ENCODE data around the gene LGR6. TPM values are rescaled to one million over a fixed set of nuclear protein-coding genes. Genes with fewer than 3 reads are reported as not detected.
A peak's percentile ranks its signal among the peaks of the same experiment; 100 is the strongest.

Gene LGR6
- polyA plus RNA-seq, 4 donors = 0.27 to 1.0 (median 0.28) TPM; not detected in 1

DNA sequence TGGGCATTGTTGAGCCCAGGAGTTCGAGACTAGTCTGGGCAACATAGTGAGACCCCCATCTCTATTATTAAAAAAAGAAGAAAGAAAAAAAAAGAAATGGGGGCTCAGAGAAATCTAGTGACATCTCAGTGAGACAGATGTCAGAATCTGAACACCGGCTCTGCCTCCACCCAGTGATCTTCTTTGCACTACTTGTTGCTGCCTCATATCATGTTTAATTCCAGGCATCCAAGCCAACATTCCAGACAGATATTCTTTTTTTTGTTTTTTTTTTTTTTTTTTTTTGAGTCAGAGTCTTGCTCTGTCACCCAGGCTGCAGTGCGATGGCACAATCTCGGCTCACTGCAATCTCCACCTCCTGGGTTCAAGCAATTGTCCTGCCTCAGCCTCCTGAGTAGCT lies 44.0 kb upstream of the LGR6 start:
- Histone ChIP-seq H3K4me1 (ENCODE audit: control insufficient read depth in 3 of 3, insufficient read depth in 2 of 3, low read depth in 1 of 3, low read length in 2 of 3) (peaks cover 0 to 2% (median 0%) of the 10 kb centered on the region in 3 donors), H3K9me3 (ENCODE audit: control insufficient read depth in 2 of 2, insufficient read depth in 1 of 2, low read depth in 1 of 2, low read length in 1 of 2) (no peaks in the 10 kb centered on the region), H3K27ac (ENCODE audit: low read depth in 1 of 3, low read length in 2 of 3) (no peak overlapping the region), H3K36me3 (ENCODE audit: control insufficient read depth in 3 of 3, insufficient read depth in 2 of 3, low read depth in 1 of 3, low read length in 3 of 3) (peaks cover 0 to 4% (median 0%) of the 10 kb centered on the region in 3 donors), H3K4me3 (ENCODE audit: low read depth in 1 of 3, low read length in 3 of 3) (no peak overlapping the region), H3K27me3 (ENCODE audit: control insufficient read depth in 3 of 3, insufficient read depth in 3 of 3, low read length in 3 of 3) (no peaks in the 10 kb centered on the region)
- DNase-seq = no peak
- WGBS, 3 donors = 93 to 94% (median 94%) methylated on average over 4 of the region's 4 CpGs
- no peak for FAIRE-seq

DNA sequence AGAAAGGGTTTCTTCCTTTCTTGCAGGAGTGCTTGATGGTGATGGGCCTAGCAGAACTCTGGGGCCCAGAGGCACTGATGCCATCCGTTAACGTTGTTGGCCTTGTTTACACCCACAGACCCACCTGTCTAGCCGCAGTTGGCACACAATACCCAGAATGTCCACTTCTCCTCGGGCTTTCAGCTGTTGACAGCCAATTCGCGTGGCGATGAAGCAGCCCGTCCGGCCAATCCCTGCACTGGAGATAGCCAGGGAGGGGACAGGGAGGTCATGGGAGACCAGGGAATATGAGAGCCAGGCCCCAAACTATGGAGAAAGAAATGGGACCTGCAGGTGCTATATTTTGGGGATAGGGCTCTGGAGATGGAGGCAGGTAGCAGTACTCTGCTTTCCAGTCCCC lies 43.4 kb upstream of the LGR6 start:
- WGBS, 3 donors = 88 to 95% (median 89%) methylated on average over 9 of the region's 9 CpGs
- H3K27me3 ChIP-seq (ENCODE audit: control insufficient read depth in 3 of 3, insufficient read depth in 3 of 3, low read length in 3 of 3) = no peaks in the 10 kb centered on the region
- peaks cover 0 to 4% (median 0%) of the 10 kb centered on the region in 3 donors for H3K36me3 ChIP-seq (ENCODE audit: control insufficient read depth in 3 of 3, insufficient read depth in 2 of 3, low read depth in 1 of 3, low read length in 3 of 3)
- DNase-seq = no peak
- no peak overlapping the region for H3K4me3 ChIP-seq (ENCODE audit: low read depth in 1 of 3, low read length in 3 of 3)
- no peak for FAIRE-seq
- H3K4me1 ChIP-seq (ENCODE audit: control insufficient read depth in 3 of 3, insufficient read depth in 2 of 3, low read depth in 1 of 3, low read length in 2 of 3) = peaks cover 0 to 2% (median 2%) of the 10 kb centered on the region in 3 donors
- H3K9me3 ChIP-seq (ENCODE audit: control insufficient read depth in 2 of 2, insufficient read depth in 1 of 2, low read depth in 1 of 2, low read length in 1 of 2) = no peaks in the 10 kb centered on the region
- no peak overlapping the region for H3K27ac ChIP-seq (ENCODE audit: low read depth in 1 of 3, low read length in 2 of 3)

DNA sequence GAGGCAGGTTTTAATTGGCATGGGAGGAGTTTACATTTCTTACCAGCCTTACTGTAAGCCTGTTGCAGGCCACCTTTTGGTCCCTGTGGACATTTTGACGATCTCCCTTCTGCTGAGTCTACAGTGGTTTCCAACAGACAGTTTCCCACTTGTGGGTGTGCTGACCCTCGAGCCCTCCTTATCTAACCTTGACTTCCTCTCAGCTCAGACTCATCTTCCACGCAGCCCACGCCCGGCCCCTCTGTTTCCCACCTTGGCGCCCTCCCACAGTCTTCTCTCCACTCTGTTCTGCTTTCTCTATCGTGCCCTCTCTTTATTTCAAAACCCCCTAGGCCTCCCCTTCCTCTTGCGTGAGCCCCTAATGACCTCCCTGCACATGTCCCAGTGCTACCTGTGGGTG lies 43.0 kb upstream of the LGR6 start:
- FAIRE-seq (no peak), DNase-seq (no peak)
- no peak overlapping the region for H3K4me3 ChIP-seq (ENCODE audit: low read depth in 1 of 3, low read length in 3 of 3)
- H3K36me3 ChIP-seq (ENCODE audit: control insufficient read depth in 3 of 3, insufficient read depth in 2 of 3, low read depth in 1 of 3, low read length in 3 of 3) = peaks cover 0 to 4% (median 0%) of the 10 kb centered on the region in 3 donors
- no peaks in the 10 kb centered on the region for H3K9me3 ChIP-seq (ENCODE audit: control insufficient read depth in 2 of 2, insufficient read depth in 1 of 2, low read depth in 1 of 2, low read length in 1 of 2)
- no peaks in the 10 kb centered on the region for H3K27me3 ChIP-seq (ENCODE audit: control insufficient read depth in 3 of 3, insufficient read depth in 3 of 3, low read length in 3 of 3)
- H3K27ac ChIP-seq (ENCODE audit: low read depth in 1 of 3, low read length in 2 of 3) = no peak overlapping the region
- 80 to 93% (median 82%) methylated on average over 8 of the region's 8 CpGs for WGBS, 3 donors
- H3K4me1 ChIP-seq (ENCODE audit: control insufficient read depth in 3 of 3, insufficient read depth in 2 of 3, low read depth in 1 of 3, low read length in 2 of 3) = peaks cover 0 to 3% (median 0%) of the 10 kb centered on the region in 3 donors

DNA sequence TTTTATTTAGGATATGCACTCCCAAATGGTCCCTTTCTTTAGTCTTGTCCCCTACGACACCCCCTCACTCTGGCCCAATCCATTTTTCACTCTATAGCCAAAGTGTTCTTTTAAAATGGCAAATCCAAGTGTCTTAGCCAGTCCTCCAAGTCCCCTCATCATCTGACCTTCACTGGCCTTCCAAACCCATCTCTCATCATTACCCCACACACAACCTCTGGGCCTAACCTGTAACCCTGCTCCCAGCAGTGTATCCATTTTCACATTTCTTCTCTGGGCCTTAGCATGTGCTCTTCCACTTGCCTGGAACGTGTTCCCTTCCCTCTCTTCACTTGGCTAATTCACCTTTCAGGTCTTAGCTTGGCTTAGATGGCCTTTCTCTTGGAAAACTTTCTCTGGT lies 42.6 kb upstream of the LGR6 start:
- Histone ChIP-seq H3K27ac (ENCODE audit: low read depth in 1 of 3, low read length in 2 of 3) (no peak overlapping the region), H3K4me1 (ENCODE audit: control insufficient read depth in 3 of 3, insufficient read depth in 2 of 3, low read depth in 1 of 3, low read length in 2 of 3) (peaks cover 0 to 3% (median 0%) of the 10 kb centered on the region in 3 donors), H3K9me3 (ENCODE audit: control insufficient read depth in 2 of 2, insufficient read depth in 1 of 2, low read depth in 1 of 2, low read length in 1 of 2) (no peaks in the 10 kb centered on the region), H3K27me3 (ENCODE audit: control insufficient read depth in 3 of 3, insufficient read depth in 3 of 3, low read length in 3 of 3) (no peaks in the 10 kb centered on the region), H3K4me3 (ENCODE audit: low read depth in 1 of 3, low read length in 3 of 3) (no peak overlapping the region), H3K36me3 (ENCODE audit: control insufficient read depth in 3 of 3, insufficient read depth in 2 of 3, low read depth in 1 of 3, low read length in 3 of 3) (peaks cover 0 to 4% (median 0%) of the 10 kb centered on the region in 3 donors)
- DNase-seq (no peak), FAIRE-seq (no peak)
- WGBS, 3 donors = 81 to 90% (median 85%) methylated on average over 2 of the region's 2 CpGs

DNA sequence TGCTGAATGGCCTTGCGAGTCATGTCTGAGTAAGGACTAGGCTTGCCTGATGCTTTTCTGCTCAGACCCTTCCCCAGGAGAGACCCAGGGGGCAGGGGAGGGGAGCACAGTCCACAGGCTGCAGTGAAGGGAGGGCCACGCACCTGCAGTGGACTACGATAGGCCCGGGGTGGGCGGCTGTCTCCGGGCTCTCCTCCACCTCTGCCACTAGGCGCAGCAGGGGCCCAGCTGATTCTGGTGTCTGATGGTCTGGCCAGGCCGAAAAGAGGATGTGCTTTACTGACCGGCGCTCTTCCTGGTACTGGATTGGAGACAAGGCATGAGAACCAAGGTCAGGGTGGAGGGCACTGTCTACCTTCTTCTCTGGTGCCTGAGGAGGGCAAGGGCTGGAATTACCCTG lies 41.2 kb upstream of the LGR6 start:
- Histone ChIP-seq H3K27ac (ENCODE audit: low read depth in 1 of 3, low read length in 2 of 3) (no peak overlapping the region), H3K36me3 (ENCODE audit: control insufficient read depth in 3 of 3, insufficient read depth in 2 of 3, low read depth in 1 of 3, low read length in 3 of 3) (peaks cover 0 to 4% (median 0%) of the 10 kb centered on the region in 3 donors), H3K27me3 (ENCODE audit: control insufficient read depth in 3 of 3, insufficient read depth in 3 of 3, low read length in 3 of 3) (no peaks in the 10 kb centered on the region), H3K4me1 (ENCODE audit: control insufficient read depth in 3 of 3, insufficient read depth in 2 of 3, low read depth in 1 of 3, low read length in 2 of 3) (peaks cover 0 to 3% (median 0%) of the 10 kb centered on the region in 3 donors), H3K4me3 (ENCODE audit: low read depth in 1 of 3, low read length in 3 of 3) (no peak overlapping the region), H3K9me3 (ENCODE audit: control insufficient read depth in 2 of 2, insufficient read depth in 1 of 2, low read depth in 1 of 2, low read length in 1 of 2) (no peaks in the 10 kb centered on the region)
- 88 to 89% (median 89%) methylated on average over 8 to 10 of the region's 10 CpGs for WGBS, 3 donors
- FAIRE-seq (no peak), DNase-seq (no peak)

DNA sequence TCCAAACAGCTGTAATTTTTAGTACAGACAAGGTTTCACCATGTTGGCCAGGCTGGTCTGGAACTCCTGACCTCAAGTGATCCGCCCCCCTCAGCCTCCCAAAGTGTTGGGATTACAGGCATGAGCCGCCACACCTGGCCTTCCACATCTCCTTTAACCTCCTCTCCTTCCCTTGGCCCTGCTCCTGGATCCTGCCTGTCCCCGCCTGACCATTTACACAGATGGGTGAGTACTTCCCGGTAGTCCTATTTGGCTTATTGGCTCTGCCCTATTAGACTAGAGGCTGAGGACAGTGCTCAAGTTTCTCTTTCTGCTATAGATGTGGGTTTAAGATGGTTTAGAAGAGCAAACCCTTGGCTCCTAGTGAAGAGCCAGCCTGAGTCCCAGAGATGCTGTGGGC lies 40.3 kb upstream of the LGR6 start:
- no peak overlapping the region for H3K4me3 ChIP-seq (ENCODE audit: low read depth in 1 of 3, low read length in 3 of 3)
- FAIRE-seq (no peak), DNase-seq (no peak)
- H3K4me1 ChIP-seq (ENCODE audit: control insufficient read depth in 3 of 3, insufficient read depth in 2 of 3, low read depth in 1 of 3, low read length in 2 of 3) = peaks cover 0 to 3% (median 0%) of the 10 kb centered on the region in 3 donors
- no peaks in the 10 kb centered on the region for H3K9me3 ChIP-seq (ENCODE audit: control insufficient read depth in 2 of 2, insufficient read depth in 1 of 2, low read depth in 1 of 2, low read length in 1 of 2)
- peaks cover 0 to 4% (median 0%) of the 10 kb centered on the region in 3 donors for H3K36me3 ChIP-seq (ENCODE audit: control insufficient read depth in 3 of 3, insufficient read depth in 2 of 3, low read depth in 1 of 3, low read length in 3 of 3)
- no peaks in the 10 kb centered on the region for H3K27me3 ChIP-seq (ENCODE audit: control insufficient read depth in 3 of 3, insufficient read depth in 3 of 3, low read length in 3 of 3)
- WGBS, 3 donors = 86 to 90% (median 87%) methylated on average over 4 of the region's 4 CpGs
- no peak overlapping the region for H3K27ac ChIP-seq (ENCODE audit: low read depth in 1 of 3, low read length in 2 of 3)

DNA sequence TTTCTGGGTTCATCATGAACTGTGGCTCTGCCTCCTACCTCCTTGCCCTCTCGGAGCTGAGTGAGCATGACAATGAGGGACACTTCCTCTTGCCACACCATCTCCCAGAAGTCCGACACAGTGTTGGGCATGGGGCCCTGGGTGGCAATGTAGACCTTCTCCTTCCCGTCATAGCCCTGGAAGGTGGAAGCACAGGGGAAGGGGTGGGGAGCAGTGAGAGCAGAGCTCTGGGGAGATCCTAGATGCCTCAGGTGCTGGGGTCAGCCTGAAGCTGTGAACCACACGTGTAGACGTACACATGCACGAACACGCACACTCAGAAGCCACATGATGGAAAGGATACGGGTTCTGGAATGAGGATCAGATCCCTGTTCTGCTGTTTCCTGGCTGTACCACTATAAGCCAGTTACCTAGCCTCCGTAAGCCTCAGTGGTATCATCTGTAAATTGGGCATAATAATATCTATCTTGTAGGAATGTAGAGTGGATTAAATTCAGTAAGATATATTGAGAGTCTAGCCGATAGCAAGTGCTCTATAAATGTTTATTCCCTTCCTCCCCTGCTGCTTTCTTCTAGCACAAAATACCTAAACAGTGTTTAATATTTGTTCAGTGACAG lies 39.3 kb upstream of the LGR6 start:
- no peak overlapping the region for H3K27ac ChIP-seq (ENCODE audit: low read depth in 1 of 3, low read length in 2 of 3)
- 86 to 90% (median 88%) methylated on average over 10 of the region's 10 CpGs for WGBS, 3 donors
- DNase-seq (no peak), FAIRE-seq (no peak)
- no peaks in the 10 kb centered on the region for H3K9me3 ChIP-seq (ENCODE audit: control insufficient read depth in 2 of 2, insufficient read depth in 1 of 2, low read depth in 1 of 2, low read length in 1 of 2)
- no peaks in the 10 kb centered on the region for H3K27me3 ChIP-seq (ENCODE audit: control insufficient read depth in 3 of 3, insufficient read depth in 3 of 3, low read length in 3 of 3)
- peaks cover 0 to 3% (median 0%) of the 10 kb centered on the region in 3 donors for H3K4me1 ChIP-seq (ENCODE audit: control insufficient read depth in 3 of 3, insufficient read depth in 2 of 3, low read depth in 1 of 3, low read length in 2 of 3)
- H3K4me3 ChIP-seq (ENCODE audit: low read depth in 1 of 3, low read length in 3 of 3) = no peak overlapping the region
- peaks cover 0 to 4% (median 0%) of the 10 kb centered on the region in 3 donors for H3K36me3 ChIP-seq (ENCODE audit: control insufficient read depth in 3 of 3, insufficient read depth in 2 of 3, low read depth in 1 of 3, low read length in 3 of 3)

DNA sequence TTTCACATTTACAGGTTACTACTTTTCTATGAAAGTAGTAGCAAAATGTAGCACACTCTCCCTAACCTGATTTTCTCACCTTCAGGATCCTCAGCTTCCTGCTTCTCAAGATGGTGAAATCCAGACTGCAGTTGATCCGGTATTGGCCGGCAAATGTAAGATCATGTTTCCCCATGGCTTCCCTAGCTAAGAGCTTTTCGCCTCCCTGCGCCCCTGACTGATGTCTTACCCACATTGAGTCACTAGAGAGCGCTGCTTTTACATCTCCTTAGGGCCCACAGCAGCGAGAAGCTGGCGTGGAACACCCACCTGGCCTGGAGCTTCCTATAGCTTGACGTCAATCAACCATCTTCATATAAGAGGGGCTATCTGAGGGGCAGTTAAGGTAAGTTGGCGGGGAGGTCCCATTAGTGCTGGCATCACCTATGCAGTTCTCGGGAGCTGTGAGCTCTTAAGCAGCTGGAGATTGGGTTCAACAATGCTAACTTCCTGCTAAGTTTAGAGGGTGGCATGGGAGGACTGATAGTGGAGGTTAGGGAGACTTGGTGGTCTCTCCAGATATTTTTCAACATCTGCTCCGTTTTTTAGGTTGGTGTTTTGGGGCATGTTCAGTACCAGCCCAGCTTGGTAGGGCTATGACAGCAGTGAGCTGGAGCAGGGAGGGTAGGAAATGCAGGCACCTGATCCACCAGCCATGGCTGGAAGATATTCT lies 38.7 kb upstream of the LGR6 start:
- no peaks in the 10 kb centered on the region for H3K9me3 ChIP-seq (ENCODE audit: control insufficient read depth in 2 of 2, insufficient read depth in 1 of 2, low read depth in 1 of 2, low read length in 1 of 2)
- no peak for FAIRE-seq
- peaks cover 0 to 3% (median 0%) of the 10 kb centered on the region in 3 donors for H3K4me1 ChIP-seq (ENCODE audit: control insufficient read depth in 3 of 3, insufficient read depth in 2 of 3, low read depth in 1 of 3, low read length in 2 of 3)
- no peaks in the 10 kb centered on the region for H3K27me3 ChIP-seq (ENCODE audit: control insufficient read depth in 3 of 3, insufficient read depth in 3 of 3, low read length in 3 of 3)
- 16 to 38% (median 28%) methylated on average over 11 of the region's 11 CpGs for WGBS, 3 donors
- H3K36me3 ChIP-seq (ENCODE audit: control insufficient read depth in 3 of 3, insufficient read depth in 2 of 3, low read depth in 1 of 3, low read length in 3 of 3) = peaks cover 0 to 4% (median 0%) of the 10 kb centered on the region in 3 donors
- peak; percentile 68 to 71 for DNase-seq
- H3K27ac ChIP-seq (ENCODE audit: low read depth in 1 of 3, low read length in 2 of 3) = no peak overlapping the region
- H3K4me3 ChIP-seq (ENCODE audit: low read depth in 1 of 3, low read length in 3 of 3) = no peak overlapping the region
